NCI-H748 (cell line): ENCODE results near the gene LRRN4CL.
"Not testable (repeated sequence)": the region's sequence is repeated elsewhere in the genome, so short reads cannot be mapped to it uniquely, and the experiment has no call there.

Experiments used
- DNase-seq: peaks from one replicate; lab custom pipeline; 2025; ENCODE audit not compliant: unreplicated experiment; lab: John Stamatoyannopoulos, UW

LRRN4CL gene

GRCh38 chr11:62677156-62677555, 12.2 kb downstream of the LRRN4CL start:
- DNase-seq, result no peak

GRCh38 chr11:62676698-62677097, 12.6 kb downstream of the LRRN4CL start:
- no peak for DNase-seq

GRCh38 chr11:62675415-62675814, 13.9 kb downstream of the LRRN4CL start:
- not testable (repeated sequence) for DNase-seq

GRCh38 chr11:62673196-62673525, 16.2 kb downstream of the LRRN4CL start:
- DNase-seq, result no peak

GRCh38 chr11:62671608-62672389, 17.5 kb downstream of the LRRN4CL start, which contains the start of the genes LBHD1 and UQCC3:
Gene LBHD1 (minus strand): TSS chr11:62672267. CDS start chr11:62670031, 2,236 bp downstream.
Gene UQCC3 (plus strand): TSS chr11:62671673. CDS start chr11:62671746, 73 bp downstream.
- peak; percentile 92 for DNase-seq

- DNase-seq, result no peak
These were observed 18.1 kb downstream of the LRRN4CL start for GRCh38 chr11:62671236-62671607.

- DNase-seq, result no peak
These were observed 19.7 kb downstream of the LRRN4CL start for GRCh38 chr11:62669420-62670161.

GRCh38 chr11:62667460-62667859, 21.9 kb downstream of the LRRN4CL start:
- DNase-seq, result no peak

- DNase-seq, result no peak
These were observed 22.9 kb downstream of the LRRN4CL start for GRCh38 chr11:62666259-62666926.

- peak; percentile 74 for DNase-seq
These were observed 23.6 kb downstream of the LRRN4CL start for GRCh38 chr11:62665599-62666258.

GRCh38 chr11:62665075-62665598, 24.2 kb downstream of the LRRN4CL start, which contains the start of the genes C11orf98 and CSKMT:
Gene C11orf98 (minus strand): TSS chr11:62665210. CDS start chr11:62665169, 41 bp downstream.
Gene CSKMT (plus strand): TSS chr11:62665312. CDS start chr11:62665880, 568 bp downstream.
- DNase-seq, result peak; percentile 94

GRCh38 chr11:62664405-62665074, 24.8 kb downstream of the LRRN4CL start:
- peak; percentile 77 for DNase-seq

GRCh38 chr11:62656796-62657429, 32.4 kb downstream of the LRRN4CL start:
- DNase-seq, result no peak

GRCh38 chr11:62654297-62654696, 35.0 kb downstream of the LRRN4CL start:
- no peak for DNase-seq

- no peak for DNase-seq
These were observed 36.9 kb downstream of the LRRN4CL start for GRCh38 chr11:62652161-62653006.

GRCh38 chr11:62650283-62650682, 39.0 kb downstream of the LRRN4CL start:
- not testable (repeated sequence) for DNase-seq

GRCh38 chr11:62649486-62649885, 39.8 kb downstream of the LRRN4CL start:
- DNase-seq, result no peak

GRCh38 chr11:62648967-62649364, 40.4 kb downstream of the LRRN4CL start:
- DNase-seq, result no peak
